HL-60 (cell line): Measurements from ENCODE around the gene RGS1.
A peak's percentile ranks its signal among the peaks of the same experiment; 100 is the strongest.

Source experiments
- DNase-seq, 2 experiments: peaks; one replicate each; pipeline ENCODE4 v3.0.0-alpha.2; 2010 to 2020; ENCODE audit warnings: low read depth in 1 of 2, low spot score in 1 of 2
- H3K27ac ChIP-seq: fragments of 250-450 bp; sonication (Bioruptor Pico); replicated peaks from 2 replicates; pipeline ENCODE4 v1.5.1; 2020; ENCODE audit warnings: mild to moderate bottlenecking, moderate library complexity
- H3K27me3 ChIP-seq: fragments of 250-450 bp; sonication (Bioruptor Pico); 2 replicates; pipeline ENCODE4 v1.5.1; 2021; ENCODE audit warnings: mild to moderate bottlenecking, moderate library complexity; ENCODE audit not compliant: insufficient read depth, poor library complexity, severe bottlenecking
- H3K4me3 ChIP-seq: replicated peaks from 2 replicates; pipeline ENCODE4 v1.5.1; 2011; ENCODE audit warnings: mild to moderate bottlenecking, control low read depth, low read length; ENCODE audit not compliant: insufficient read depth
- GABPA ChIP-seq: IDR thresholded peaks from 2 replicates; pipeline ENCODE4 v1.6.1; 2012; ENCODE audit warnings: low read depth
- POLR2AphosphoS5 ChIP-seq: IDR thresholded peaks from 2 replicates; pipeline ENCODE4 v1.6.1; 2012; ENCODE audit warnings: low read depth
- REST ChIP-seq: IDR thresholded peaks from 2 replicates; pipeline ENCODE4 v1.6.1; 2012; ENCODE audit warnings: low read depth; ENCODE audit not compliant: insufficient replicate concordance
- SPI1 ChIP-seq: IDR thresholded peaks from 2 replicates; pipeline ENCODE4 v1.6.1; 2012; ENCODE audit warnings: low read depth, mild to moderate bottlenecking, borderline replicate concordance
- TF ChIP-seq, protein P1 (sequence below): IDR thresholded peaks from one replicate; pipeline ENCODE4 v1.5.1; 2011; ENCODE audit warnings: low read length, control low read depth, inconsistent platforms; ENCODE audit not compliant: insufficient read depth

RGS1 gene

DNA sequence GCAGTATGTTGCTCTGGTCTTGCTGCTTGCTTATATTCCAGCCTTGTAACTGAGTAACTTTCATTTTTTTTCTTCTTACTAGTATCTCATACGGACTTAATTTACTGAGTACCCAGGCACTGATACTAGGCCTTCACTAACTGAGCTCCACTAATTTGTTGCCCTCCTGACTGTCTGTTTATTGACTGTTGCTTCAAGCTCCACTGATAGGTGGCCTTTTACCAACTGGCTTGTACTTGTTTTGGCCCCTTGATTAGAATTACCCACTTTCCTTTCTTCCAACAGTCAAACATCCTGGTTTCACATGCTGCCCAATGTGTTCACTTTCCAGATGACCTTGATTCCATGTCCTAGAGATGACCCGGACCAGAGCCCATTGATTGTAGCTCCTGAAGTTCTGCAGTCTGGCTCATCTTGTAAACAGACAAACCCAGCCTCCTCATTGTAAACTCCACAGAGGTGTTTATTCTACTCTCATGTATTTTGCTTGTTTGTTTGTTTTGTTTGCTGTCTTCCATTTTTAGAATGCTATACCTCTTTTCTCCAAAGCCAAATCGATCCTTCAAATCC lies 27.7 kb downstream of the RGS1 start:
- no peak for TF ChIP-seq POLR2AphosphoS5
- TF ChIP-seq, protein P1, sequence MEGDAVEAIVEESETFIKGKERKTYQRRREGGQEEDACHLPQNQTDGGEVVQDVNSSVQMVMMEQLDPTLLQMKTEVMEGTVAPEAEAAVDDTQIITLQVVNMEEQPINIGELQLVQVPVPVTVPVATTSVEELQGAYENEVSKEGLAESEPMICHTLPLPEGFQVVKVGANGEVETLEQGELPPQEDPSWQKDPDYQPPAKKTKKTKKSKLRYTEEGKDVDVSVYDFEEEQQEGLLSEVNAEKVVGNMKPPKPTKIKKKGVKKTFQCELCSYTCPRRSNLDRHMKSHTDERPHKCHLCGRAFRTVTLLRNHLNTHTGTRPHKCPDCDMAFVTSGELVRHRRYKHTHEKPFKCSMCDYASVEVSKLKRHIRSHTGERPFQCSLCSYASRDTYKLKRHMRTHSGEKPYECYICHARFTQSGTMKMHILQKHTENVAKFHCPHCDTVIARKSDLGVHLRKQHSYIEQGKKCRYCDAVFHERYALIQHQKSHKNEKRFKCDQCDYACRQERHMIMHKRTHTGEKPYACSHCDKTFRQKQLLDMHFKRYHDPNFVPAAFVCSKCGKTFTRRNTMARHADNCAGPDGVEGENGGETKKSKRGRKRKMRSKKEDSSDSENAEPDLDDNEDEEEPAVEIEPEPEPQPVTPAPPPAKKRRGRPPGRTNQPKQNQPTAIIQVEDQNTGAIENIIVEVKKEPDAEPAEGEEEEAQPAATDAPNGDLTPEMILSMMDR, result no peak
- no peak for TF ChIP-seq SPI1
- TF ChIP-seq GABPA, result no peak
- no peak for TF ChIP-seq REST
- no peak overlapping the region for H3K27ac ChIP-seq
- H3K4me3 ChIP-seq, result no peak overlapping the region
- no peaks in the 10 kb centered on the region for H3K27me3 ChIP-seq
- no peak for DNase-seq

DNA sequence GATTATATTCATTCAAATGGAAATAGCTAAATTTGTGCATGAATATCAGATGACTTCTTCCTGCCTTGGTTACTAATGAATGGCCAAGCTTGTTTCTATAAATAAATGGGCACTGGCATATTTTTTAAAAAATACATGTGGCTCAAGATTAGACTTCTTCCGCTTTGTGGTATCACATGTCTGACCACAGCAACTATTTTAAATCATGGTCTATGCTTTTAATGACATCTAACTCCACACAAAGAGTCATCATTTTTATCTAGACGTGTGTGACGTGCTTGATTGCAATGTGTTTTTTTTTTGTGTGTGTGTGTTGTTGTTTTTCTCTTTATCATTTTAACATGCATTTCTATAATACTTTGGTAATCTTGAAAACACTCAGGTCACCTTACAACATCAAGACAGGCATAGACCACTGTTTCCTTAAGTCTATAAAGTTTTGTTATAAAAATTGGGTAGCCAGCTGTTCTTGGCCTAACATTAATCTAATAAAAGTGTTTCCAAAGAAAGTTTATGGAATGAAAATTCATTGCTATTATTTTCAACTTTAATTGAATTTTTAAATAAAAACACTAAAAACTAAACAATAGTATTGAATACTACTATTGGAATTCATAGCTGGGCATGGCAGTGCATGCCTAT lies 29.5 kb downstream of the RGS1 start:
- DNase-seq, result peak in 1 of 2 experiments; percentile 10
- Histone ChIP-seq H3K4me3 (no peak overlapping the region), H3K27ac (no peak overlapping the region), H3K27me3 (no peaks in the 10 kb centered on the region)
- no peak for TF ChIP-seq REST
- TF ChIP-seq GABPA, result no peak
- no peak for TF ChIP-seq SPI1
- TF ChIP-seq POLR2AphosphoS5, result no peak
- TF ChIP-seq, protein P1, result no peak

GRCh38 chr1:192608671-192609070 lies 33.1 kb downstream of the RGS1 start:
- H3K27ac ChIP-seq, result no peak overlapping the region
- no peak overlapping the region for H3K4me3 ChIP-seq
- no peaks in the 10 kb centered on the region for H3K27me3 ChIP-seq
- TF ChIP-seq REST (no peak), GABPA (no peak), SPI1 (no peak), POLR2AphosphoS5 (no peak)
- TF ChIP-seq, protein P1, result no peak
- DNase-seq, result no peak
